GM12864 (cell line): ENCODE measurements around the gene ARMC9.

Experiments used
- DNase-seq: peaks from one replicate; pipeline ENCODE4 v3.0.0-alpha.2; 2011; ENCODE audit warnings: low read depth
- H3K4me3 ChIP-seq: 2 replicates; pipeline ENCODE4 v1.5.1; 2011; ENCODE audit warnings: mild to moderate bottlenecking, low read depth, low read length, control low read depth
- TF ChIP-seq, protein P1 (sequence below): IDR thresholded peaks from 2 replicates; pipeline ENCODE4 v1.5.1; 2011; ENCODE audit warnings: low read depth, mild to moderate bottlenecking, moderate library complexity, low read length, control low read depth, inconsistent platforms; ENCODE audit errors: missing control alignments

The ARMC9 gene

DNA sequence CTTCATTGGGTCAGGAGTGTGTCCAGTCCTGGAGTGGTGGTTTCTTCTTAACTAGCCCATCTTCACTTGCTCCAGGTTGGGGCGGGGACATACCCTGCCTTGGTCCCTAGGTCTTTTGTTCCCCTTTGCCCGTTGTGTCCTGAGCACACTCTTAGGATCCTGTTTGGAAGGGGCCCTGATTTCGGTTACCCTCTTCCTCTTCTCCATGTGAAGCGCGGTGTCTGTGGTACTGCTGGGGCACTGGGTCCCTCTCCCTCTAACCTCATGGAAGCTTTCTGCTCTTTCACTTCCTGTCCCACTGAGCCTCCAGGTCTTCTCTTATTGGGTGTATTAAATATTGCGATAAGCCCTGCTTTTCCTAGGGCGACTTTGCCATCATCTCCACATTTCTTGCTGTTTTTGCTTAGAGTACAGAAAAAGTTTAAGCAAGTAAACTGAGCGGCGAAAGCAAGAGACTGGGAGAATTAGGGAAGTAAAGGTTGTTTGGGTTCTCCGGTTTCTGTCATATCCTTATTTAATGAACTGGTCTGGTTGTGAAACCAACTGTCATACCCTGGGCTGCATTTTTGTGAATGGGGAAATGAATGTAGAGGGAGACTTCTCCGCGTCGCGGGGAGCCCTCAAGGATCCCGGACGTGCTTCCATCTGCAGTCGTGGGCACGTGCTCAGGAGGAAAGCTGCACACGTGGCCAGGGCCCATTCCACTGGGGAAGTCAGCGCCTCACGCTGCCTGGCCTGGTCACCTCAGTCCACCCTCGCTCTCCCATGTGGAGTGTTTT, 123.3 kb downstream of the ARMC9 start:
- TF ChIP-seq, protein P1, sequence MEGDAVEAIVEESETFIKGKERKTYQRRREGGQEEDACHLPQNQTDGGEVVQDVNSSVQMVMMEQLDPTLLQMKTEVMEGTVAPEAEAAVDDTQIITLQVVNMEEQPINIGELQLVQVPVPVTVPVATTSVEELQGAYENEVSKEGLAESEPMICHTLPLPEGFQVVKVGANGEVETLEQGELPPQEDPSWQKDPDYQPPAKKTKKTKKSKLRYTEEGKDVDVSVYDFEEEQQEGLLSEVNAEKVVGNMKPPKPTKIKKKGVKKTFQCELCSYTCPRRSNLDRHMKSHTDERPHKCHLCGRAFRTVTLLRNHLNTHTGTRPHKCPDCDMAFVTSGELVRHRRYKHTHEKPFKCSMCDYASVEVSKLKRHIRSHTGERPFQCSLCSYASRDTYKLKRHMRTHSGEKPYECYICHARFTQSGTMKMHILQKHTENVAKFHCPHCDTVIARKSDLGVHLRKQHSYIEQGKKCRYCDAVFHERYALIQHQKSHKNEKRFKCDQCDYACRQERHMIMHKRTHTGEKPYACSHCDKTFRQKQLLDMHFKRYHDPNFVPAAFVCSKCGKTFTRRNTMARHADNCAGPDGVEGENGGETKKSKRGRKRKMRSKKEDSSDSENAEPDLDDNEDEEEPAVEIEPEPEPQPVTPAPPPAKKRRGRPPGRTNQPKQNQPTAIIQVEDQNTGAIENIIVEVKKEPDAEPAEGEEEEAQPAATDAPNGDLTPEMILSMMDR, result no peak
- no peak overlapping the region for H3K4me3 ChIP-seq
- no peak for DNase-seq

DNA sequence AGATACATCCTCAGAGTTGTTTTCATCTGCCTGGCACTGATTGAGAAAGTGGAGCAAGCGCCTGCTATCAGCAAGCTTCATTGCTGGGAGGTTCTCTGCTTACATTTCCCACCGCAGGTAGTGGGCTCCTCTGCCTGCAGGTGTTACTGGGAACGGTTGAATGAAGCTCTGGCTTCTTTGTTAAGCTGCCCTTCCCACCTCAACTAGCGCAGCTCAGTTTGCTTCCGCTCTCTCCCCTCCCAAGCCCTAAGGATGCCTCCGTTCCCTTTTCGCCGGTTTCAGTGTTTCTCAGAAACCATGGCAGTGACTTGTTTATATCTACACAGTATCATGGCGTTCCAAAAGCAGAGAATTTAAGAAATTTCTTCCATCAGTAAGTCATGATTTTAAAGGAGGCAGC, 124.9 kb downstream of the ARMC9 start:
- TF ChIP-seq, protein P1, result no peak
- H3K4me3 ChIP-seq, result no peak overlapping the region
- DNase-seq, result no peak

DNA sequence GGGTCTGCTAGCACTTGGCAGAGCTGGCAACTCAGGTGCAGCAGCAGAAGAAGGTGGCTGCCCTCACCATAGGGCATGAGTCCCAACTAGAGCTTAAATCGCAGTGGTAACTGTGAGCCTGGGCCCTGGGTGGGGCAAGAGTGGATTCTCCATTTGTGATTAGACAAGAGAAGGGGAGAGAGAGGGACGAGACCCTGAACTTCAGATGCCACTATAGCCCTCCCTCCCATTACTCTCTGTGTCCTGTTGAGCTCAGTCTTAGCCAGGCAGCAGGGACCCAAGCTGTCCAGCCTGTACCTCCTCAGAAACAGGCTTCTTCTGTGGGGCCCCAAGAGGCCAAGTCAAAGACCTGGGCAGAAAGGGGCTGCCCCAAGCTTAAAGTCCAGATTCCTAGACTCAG, 127.4 kb downstream of the ARMC9 start:
- DNase-seq, result no peak
- TF ChIP-seq, protein P1, result no peak
- H3K4me3 ChIP-seq, result no peak overlapping the region

DNA sequence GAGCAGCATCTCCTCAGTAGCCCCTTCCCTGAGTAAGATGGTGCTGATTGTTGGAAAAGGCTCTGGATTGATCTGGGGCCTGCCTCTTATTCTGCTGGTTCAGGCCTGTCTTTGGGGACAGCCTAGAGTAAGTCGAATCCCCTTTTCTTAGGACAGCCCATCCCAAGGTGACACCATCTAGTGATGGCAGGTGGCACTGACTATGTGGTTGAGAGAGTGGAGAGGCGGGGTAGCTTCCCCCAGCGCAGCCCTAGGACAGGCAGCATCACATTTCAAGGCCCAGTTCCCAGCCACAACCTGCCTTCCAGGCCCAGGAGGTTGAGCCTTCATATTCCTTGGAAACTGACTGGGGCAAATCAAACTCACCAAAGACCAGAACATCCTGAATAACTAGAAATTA, 128.0 kb downstream of the ARMC9 start:
- TF ChIP-seq, protein P1, result no peak
- no peak overlapping the region for H3K4me3 ChIP-seq
- no peak for DNase-seq

DNA sequence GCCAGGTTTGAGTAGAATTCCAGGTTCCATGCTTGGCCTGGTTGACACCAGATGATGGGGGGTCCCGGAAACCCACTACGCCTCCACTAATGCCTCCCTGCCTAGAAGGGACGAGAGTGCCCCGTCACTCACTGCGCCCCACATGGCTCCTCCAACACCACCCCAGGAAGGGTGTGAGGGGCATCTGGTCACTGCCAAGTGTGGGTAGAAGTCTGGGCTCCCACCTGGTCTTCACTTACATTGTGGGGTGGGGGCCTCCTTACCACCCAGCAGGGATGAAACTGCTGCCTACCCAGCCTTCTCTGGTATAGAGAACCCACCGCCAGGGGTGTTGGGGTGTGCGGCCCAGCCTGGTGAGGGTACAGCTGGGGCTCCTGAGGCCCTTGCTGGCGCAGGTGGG, 131.9 kb downstream of the ARMC9 start:
- TF ChIP-seq, protein P1, result no peak
- no peak overlapping the region for H3K4me3 ChIP-seq
- no peak for DNase-seq

DNA sequence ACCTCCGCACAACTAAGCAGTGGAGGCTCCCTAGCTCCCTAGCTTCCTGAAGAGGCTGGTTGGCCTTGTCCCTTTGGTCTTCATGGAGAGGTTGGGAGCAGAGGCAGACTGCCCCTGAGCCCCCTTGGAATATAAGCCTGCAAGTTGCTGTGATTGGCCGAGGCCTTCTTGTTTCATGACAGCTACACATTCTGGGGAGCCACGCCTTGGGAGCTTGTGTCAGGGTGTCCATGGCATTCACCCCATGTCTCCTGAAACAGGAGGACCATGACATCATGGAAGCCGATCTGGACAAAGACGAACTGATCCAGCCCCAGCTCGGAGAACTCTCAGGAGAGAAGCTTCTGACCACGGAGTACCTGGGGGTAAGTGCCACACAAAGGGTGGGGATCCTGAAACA, 133.1 kb downstream of the ARMC9 start:
- TF ChIP-seq, protein P1, result no peak
- H3K4me3 ChIP-seq, result no peak overlapping the region
- DNase-seq, result no peak

DNA sequence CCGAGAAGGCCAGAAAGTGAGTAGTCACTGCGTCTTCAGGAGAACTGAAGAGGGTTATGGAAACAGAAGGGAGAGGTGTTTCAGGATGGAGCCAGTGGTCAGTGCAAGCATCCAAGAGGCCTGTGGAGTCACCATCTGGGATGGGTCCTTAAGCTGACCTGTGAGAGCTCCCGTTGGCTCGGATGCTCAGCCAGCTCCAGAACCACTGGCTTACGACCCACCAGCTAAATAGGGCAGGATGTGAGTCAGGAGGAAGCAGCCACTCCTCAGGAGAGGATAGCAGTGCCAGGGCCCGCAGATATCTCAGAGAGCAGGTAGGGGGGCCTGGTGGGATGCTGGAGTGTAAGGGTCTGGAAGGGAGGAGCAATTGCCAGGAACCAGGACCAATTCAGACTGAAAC, 134.0 kb downstream of the ARMC9 start:
- TF ChIP-seq, protein P1, result no peak

More for the DNA sequence above, 134.0 kb downstream of the ARMC9 start:
- DNase-seq, result no peak
- no peak overlapping the region for H3K4me3 ChIP-seq
